ENCODE results near the gene AMD1.
A peak's percentile ranks its signal among the peaks of the same experiment; 100 is the strongest.
"Not testable (repeated sequence)": the region's sequence is repeated elsewhere in the genome, so short reads cannot be mapped to it uniquely, and the experiment has no call there.

The AMD1 gene

DNA sequence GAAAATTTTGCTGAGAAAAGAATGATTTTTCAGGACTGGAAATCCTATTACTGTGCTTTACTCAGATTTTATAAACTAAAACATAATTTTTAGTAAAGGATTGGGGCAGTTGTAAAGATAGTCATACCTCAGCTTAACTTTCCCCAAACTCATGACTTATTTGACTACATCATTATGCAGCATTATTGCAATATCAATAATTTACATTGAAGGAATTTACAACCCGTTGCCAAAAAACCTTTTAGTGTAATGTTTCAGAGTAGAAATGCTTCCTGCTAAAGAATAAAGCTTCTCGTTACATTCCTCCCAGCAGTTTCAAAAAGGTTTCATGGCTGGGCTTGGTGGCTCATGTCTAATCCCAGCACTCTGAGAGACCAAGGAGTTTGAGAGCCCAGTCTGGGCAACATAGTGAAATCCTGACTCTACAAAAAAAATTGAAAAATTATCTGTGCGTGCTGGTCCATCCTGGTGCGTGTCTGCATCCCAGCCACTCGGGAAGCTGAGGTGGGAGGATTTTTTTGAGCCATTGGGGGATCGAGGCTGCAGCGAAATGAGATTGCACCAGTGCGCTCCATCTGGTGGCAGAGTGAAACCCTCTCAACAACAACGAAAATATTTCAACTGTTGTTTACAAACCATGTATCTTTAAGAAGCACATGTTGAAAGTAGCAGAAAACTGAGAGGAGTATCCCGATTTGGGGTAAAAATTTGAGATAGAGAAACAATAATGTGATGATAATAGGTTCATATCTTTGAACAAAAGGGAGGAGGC, 4.4 kb downstream of the AMD1 start:
- DNase-seq, result peak; percentile 20

DNA sequence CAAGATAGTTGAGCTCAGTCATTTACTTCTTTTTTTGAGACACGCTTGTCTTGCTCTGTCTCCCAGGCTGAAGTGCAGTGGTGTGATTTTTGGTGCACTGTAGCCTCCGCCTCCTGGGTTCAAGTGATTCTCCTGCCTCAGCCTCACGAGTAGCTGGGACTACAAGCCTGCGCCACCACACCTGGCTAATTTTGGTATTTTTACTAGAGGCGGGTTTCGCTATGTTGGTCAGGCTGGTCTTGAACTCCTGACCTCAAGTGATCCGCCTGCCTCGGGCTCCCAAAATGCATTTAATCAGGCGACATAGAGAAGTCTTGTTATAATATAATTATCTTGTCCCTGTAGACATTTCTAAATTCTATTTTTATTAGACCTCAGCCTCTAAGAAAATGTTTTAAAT, 6.1 kb downstream of the AMD1 start:
- DNase-seq, result no peak

- no peak for DNase-seq
Measured at GRCh38 chr6:110881546-110882273, 7.1 kb downstream of the AMD1 start.

GRCh38 chr6:110882274-110882619, 7.7 kb downstream of the AMD1 start:
- no peak for DNase-seq

DNA sequence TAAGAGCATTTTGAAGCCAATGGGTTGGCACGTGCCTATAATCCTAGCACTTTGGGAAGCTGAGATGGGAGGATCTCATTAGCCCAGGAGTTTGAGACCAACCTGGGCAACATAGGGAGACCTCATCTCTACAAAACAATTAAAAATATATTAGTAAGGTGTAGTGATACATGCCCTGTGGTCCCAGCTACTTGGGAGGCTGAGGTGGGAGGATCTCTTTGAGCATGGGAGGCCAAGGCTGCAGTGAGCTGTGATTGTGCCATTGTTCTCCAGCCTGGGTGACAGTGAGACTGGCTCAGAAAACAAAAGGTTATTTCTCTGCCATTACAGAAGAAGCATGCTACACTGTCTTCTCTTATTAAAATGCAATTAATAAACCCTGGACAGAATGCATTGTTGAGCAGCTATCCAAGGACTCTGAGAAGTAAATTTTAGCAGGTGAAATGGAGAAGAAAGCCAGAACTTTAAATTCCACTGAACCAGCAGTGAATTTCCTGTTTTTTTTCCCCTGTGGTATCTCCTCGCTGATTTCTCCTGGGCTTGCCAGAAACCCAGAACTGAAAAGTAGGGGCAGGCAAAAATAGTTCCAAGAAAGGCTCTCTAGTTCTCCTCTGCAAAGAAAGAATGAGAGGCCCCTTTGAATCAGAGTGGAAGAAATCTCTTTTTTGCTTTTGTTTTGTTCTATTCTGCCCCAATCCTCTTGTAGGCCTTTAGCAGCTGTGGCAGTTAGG, 8.4 kb downstream of the AMD1 start:
- no peak for DNase-seq

DNA sequence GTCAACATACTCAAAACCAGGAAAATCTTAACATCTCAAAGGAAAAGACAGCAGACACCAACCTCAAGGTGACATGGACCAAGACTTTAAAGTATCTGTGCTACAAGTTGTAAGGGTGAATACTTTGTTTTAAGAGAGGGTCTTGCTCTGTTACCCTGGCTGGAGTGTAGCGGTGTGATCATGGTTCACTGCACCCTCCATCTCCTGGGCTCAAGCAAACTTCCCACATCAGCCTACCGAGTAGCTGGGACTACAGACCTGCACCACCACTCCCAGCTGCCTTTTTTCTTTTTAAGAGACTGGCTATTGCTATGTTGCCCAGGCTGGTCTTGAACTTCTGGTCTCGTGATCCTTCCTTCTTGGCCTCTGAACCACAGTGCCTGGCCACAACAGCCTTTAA, 9.7 kb downstream of the AMD1 start:
- no peak for DNase-seq

GRCh38 chr6:110885526-110885925, 10.9 kb downstream of the AMD1 start:
- DNase-seq, result no peak

DNA sequence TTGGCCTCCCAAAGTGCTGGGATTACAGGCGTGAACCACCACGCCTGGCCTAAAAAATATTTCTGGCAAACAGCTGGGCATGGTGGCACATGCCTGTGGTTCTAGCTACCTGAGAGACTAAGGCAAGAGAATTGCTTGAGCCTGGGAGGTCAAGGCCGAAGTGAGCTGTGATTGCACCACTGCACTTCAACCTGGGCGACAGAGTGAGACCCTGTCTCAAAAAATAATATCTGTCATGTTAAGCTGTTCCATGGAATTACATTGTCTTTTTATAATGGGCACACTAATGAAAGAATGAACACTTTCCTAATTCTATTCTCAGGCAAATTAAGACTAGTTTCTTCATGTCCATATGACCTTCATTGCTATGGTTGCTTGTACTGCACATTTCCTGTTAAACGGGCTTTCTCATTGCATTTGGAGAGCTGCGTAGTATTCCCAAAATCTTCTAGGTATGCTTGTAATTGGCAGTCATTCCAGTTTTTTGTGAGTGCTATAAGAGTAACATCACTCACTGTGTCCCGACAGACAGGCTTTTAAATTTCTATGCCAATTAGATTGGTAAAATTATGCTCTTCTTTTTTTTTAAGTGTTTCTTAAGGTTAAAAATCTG, 12.1 kb downstream of the AMD1 start:
- DNase-seq, result no peak

- no peak for DNase-seq
Measured at GRCh38 chr6:110890288-110890687, 15.7 kb downstream of the AMD1 start.

DNA sequence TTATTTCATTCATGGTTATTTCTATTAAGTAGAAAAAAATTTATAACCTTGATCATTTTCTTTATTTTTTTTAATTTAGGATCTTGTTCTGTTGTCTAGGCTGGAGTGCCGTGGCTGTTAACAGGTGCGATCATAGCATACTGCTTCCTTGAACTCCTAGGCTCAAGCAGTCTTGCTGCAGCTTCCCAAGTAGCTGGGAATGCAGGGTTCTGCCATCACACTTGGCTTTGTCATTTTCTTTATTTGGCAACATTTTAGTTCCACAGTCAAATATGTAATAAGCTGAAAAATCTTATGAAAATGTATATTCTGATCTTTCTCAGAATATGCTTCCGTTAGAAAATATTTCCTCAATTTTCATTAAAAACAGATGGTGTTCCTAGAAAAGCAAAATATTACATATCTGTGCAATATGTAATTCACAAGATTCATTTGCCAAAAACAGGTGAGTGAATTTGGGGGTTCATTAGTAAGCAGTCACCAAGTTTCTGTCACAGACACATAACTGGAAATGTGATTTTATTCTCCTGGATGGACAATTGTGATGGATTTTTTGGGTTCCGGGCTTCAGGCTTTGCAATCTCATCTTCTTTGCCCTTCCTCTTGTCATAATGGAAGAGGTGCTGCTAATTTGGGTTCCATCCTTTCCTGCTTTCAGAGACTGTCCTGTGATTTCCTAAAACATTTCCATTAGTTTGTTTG, 21.5 kb downstream of the AMD1 start:
- DNase-seq, result no peak

DNA sequence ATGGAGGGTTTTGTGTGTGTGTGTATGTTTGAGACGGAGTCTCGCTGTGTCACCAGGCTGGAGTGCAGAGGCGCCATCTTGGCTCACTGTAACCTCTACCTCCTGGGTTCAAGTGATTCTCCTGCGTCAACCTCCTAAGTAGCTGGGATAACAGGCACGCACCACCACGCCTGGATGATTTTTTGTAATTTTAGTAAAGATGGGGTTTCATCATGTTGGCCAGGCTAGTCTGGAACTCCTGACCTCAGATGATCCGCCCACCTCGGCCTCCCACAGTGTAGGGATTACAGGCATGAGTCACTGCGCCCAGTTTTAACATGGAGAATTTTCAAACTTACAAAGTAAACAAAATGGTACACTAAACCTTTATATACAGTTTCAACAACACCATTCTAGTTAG, 22.8 kb downstream of the AMD1 start:
- DNase-seq, result no peak

DNA sequence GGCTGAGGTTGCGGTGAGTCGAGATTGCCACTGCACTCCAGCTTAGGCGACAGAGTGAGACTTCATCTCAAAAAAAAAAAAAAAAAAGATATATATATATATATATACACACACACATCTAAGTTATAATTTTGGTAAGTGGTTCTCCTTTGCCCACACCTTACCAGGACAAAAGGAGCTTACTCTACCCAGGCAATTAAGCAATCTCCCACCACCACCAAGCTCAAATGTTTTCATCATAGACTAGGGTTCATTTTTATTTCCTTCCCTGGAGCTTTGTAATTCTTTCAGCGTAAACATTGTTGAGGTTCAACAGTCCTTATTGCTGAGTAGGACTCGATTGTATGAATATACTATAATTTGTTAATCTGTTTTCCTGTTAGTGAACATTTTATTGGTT, 23.5 kb downstream of the AMD1 start:
- DNase-seq, result no peak

DNA sequence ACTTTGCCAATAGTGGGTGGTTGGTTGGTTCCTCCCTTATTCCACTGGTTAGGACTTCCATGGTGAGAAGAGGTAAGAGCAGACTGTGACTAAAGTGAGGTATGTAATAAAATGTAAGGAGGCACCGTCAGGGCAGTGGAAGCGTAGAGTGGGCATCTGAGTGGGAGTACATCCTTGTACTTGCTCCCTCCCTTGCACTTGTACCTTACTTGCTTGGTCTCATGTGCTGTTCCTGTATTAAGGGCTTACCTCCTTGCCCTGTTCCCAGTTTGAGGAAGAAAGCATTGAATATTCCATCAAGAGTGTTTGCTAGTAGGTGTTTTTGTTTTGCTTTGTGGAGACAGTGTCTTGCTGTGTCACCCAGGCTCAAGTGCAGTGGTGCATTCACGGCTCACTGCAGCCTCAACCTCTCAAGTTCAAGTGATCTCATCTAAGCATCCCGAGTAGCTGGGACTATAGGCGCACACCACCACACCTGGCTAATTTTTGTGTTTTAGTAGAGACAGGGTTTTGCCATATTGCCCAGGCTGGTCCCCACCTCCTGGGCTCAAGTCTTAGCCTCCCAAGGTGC, 25.5 kb downstream of the AMD1 start:
- no peak for DNase-seq

DNA sequence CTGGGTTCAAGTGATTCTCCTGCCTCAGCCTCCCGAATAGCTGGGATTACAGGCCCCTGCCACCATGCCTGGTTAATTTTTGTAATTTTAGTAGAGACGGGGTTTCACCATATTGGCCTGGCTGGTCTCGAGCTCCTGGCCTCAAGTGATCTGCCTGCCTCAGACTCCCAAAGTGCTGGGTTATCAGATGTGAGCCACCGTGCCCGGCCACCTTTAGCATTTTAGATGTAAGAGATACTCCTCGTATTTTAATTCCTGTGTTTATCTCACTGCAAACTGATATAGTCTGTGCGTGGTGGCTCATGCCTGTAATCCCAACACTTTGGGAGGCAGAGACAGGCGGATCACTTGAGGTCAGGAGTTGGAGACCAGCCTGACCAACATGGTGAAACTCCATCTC, 27.0 kb downstream of the AMD1 start:
- not testable (repeated sequence) for DNase-seq

- no peak for DNase-seq
Measured at GRCh38 chr6:110902091-110902490, 27.5 kb downstream of the AMD1 start.

DNA sequence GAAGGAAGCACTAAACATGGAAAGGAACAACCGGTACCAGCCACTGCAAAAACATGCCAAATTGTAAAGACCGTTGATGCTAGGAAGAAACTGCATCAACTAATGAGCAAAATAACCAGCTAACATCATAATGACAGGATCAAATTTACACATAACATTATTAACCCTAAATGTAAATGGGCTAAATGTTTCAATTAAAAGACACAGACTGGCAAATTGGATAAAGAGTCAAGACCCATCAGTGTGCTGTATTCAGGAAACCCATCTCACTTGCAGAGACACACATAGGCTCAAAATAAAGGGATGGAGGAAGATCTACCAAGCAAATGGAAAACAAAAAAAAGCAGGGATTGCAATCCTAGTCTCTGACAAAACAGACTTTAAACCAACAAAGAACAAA, 31.7 kb downstream of the AMD1 start:
- DNase-seq, result not testable (repeated sequence)

DNA sequence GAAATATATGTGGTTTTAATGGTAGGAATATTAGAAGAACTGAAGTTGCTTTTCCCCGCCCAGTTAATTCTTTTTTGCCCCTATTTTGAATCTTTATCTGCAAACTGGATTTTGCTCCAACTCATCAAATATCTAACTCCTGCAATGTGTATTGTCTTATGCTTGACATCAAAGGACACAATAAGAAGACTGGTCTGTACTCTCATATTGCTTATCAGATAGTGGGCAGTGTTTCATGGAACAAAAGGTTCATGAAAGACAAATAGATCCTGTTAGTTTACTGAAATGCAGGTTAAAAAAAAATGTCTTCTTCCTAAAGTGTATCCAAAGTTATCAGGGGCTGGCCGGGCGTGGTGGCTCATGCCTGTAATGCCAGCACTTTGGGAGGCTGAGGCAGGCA, 56.2 kb downstream of the AMD1 start:
- DNase-seq, result no peak

- no peak for DNase-seq
Measured at GRCh38 chr6:110933912-110934311, 59.3 kb downstream of the AMD1 start.

GRCh38 chr6:110934381-110934898, 59.9 kb downstream of the AMD1 start:
- DNase-seq, result no peak

DNA sequence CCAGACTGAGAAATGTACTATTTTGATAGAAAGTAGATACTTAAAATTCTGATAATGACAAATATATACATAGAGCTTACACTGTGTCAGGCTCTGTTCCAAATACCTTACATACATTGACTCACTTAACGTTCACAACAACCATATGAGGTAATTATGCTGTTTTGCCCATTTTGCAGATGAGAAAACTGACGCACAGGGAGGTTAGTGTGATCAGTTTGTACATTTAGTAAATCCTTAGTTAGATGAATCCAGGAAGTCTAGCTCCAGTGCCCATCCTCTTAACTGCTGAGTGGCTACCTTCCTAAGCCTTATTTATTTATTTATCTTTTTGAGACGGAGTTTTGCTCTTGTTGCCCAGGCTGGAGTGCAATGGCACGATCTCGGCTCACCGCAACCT, 60.6 kb downstream of the AMD1 start:
- no peak for DNase-seq

GRCh38 chr6:110938171-110938570, 63.6 kb downstream of the AMD1 start:
- DNase-seq, result no peak

Measured in stimulated activated CD4-positive, alpha-beta T cell treated with anti-CD3 and anti-CD28 coated beads, Interleukin-4, amount 100 ng/mL, for 1 hour (primary cell).